Neural cell (in vitro differentiated cells): ENCODE results near the gene RNF34. TPM values are rescaled to one million over a fixed set of nuclear protein-coding genes. Genes with fewer than 3 reads are reported as not detected.

Source experiments
- H2AFZ ChIP-seq: fragments of 200-600, 300-800 bp; sonication (generic), shearing (Covaris generic); 2 replicates; pipeline ENCODE4 v1.6.0; 2014; ENCODE audit warnings: low read depth, mild to moderate bottlenecking, antibody characterized with exemption, low read length, moderate library complexity
- H3F3A ChIP-seq: fragments of 200-600 bp; shearing (Covaris generic); 2 replicates; pipeline ENCODE4 v1.6.1; 2016; ENCODE audit warnings: mild to moderate bottlenecking, moderate library complexity, mixed read lengths, antibody characterized with exemption, low read length; ENCODE audit not compliant: insufficient read depth, poor library complexity, severe bottlenecking
- H3K27ac ChIP-seq: fragments of 200-600, 300-800 bp; sonication (generic), shearing (Covaris generic); 2 replicates; pipeline ENCODE4 v1.5.1; 2014; ENCODE audit warnings: mild to moderate bottlenecking, low read length, moderate library complexity
- H3K27me3 ChIP-seq: fragments of 300-800, 200-600 bp; sonication (generic), shearing (Covaris generic); 2 replicates; pipeline ENCODE4 v1.6.0; 2014; ENCODE audit warnings: mild to moderate bottlenecking, low read depth, low read length, moderate library complexity; ENCODE audit not compliant: insufficient read depth
- H3K36me3 ChIP-seq: fragments of 300-800, 200-600 bp; sonication (generic), shearing (Covaris generic); 2 replicates; pipeline ENCODE4 v1.5.1; 2014; ENCODE audit warnings: mild to moderate bottlenecking, antibody characterized with exemption, low read length, moderate library complexity; ENCODE audit not compliant: insufficient read depth
- H3K4me2 ChIP-seq: fragments of 300-800, 200-600 bp; sonication (generic), shearing (Covaris generic); 2 replicates; pipeline ENCODE4 v1.6.0; 2014; ENCODE audit warnings: mild to moderate bottlenecking, low read length
- H3K4me3 ChIP-seq: fragments of 300-800, 200-600 bp; sonication (generic), shearing (Covaris generic); 2 replicates; pipeline ENCODE4 v1.5.1; 2014; ENCODE audit warnings: mild to moderate bottlenecking, low read length, moderate library complexity
- H3K79me2 ChIP-seq: fragments of 200-600 bp; shearing (Covaris generic); replicated peaks from 2 replicates; pipeline ENCODE4 v1.6.0; 2014; ENCODE audit warnings: mild to moderate bottlenecking, low read length, moderate library complexity; ENCODE audit not compliant: insufficient read depth
- H3K9ac ChIP-seq: fragments of 300-800, 200-600 bp; sonication (generic), shearing (Covaris generic); 2 replicates; pipeline ENCODE4 v1.6.1; 2016; ENCODE audit warnings: mild to moderate bottlenecking, low read length, mixed read lengths
- H3K9me2 ChIP-seq: fragments of 200-600 bp; shearing (Covaris generic); 2 replicates; pipeline ENCODE4 v1.6.1; 2016; ENCODE audit warnings: mild to moderate bottlenecking, low read length, mixed read lengths; ENCODE audit not compliant: insufficient read depth
- H3K9me3 ChIP-seq: fragments of 200-600, 300-800 bp; sonication (generic), shearing (Covaris generic); 2 replicates; pipeline ENCODE4 v1.6.1; 2016; ENCODE audit warnings: mild to moderate bottlenecking, mixed run types, low read length, moderate library complexity, mixed read lengths
- H4K20me1 ChIP-seq: fragments of 200-600 bp; shearing (Covaris generic); 2 replicates; pipeline ENCODE4 v1.6.1; 2016; ENCODE audit warnings: mild to moderate bottlenecking, mixed run types; ENCODE audit not compliant: insufficient read depth
- CTCF ChIP-seq: fragments of 450-650 bp; IDR thresholded peaks from 2 replicates; pipeline ENCODE4 v1.5.1; 2014; ENCODE audit warnings: antibody characterized with exemption, mild to moderate bottlenecking, moderate library complexity; ENCODE audit not compliant: poor library complexity, severe bottlenecking
- EP300 ChIP-seq: fragments of 450-650 bp; conservative IDR thresholded peaks from 2 replicates; pipeline ENCODE4 v1.6.1; 2014; ENCODE audit warnings: antibody characterized with exemption, mild to moderate bottlenecking, moderate library complexity; ENCODE audit not compliant: poor library complexity, severe bottlenecking
- EZH2 ChIP-seq: fragments of 200-600, 300-800 bp; shearing (Covaris generic), sonication (generic); IDR thresholded peaks from 2 replicates; pipeline ENCODE4 v1.6.1; 2014; ENCODE audit warnings: antibody characterized with exemption, low read length, borderline replicate concordance, mild to moderate bottlenecking; ENCODE audit not compliant: insufficient read depth, poor library complexity, severe bottlenecking
- MXI1 ChIP-seq: fragments of 450-650 bp; conservative IDR thresholded peaks from 2 replicates; pipeline ENCODE4 v1.6.1; 2014; ENCODE audit warnings: antibody characterized with exemption, mild to moderate bottlenecking; ENCODE audit not compliant: poor library complexity, severe bottlenecking
- POLR2AphosphoS5 ChIP-seq: IDR thresholded peaks from 2 replicates; pipeline ENCODE4 v1.6.1; 2012
- RAD21 ChIP-seq: fragments of 450-650 bp; conservative IDR thresholded peaks from 2 replicates; pipeline ENCODE4 v1.6.1; 2014; ENCODE audit warnings: antibody characterized with exemption, mild to moderate bottlenecking, moderate library complexity
- REST ChIP-seq: IDR thresholded peaks from 2 replicates; pipeline ENCODE4 v1.6.1; 2012; ENCODE audit warnings: borderline replicate concordance
- SMC3 ChIP-seq: fragments of 450-650 bp; conservative IDR thresholded peaks from 2 replicates; pipeline ENCODE4 v1.6.1; 2014; ENCODE audit warnings: antibody characterized with exemption, mild to moderate bottlenecking, moderate library complexity; ENCODE audit not compliant: poor library complexity
- TAF1 ChIP-seq: IDR thresholded peaks from 2 replicates; pipeline ENCODE4 v1.6.1; 2012; ENCODE audit warnings: low read depth
- polyA plus RNA-seq: library from polyadenylated mRNA; depleted of rRNA; stranded (reverse); fragments of >200 nt; gene quantifications from 2 replicates; pipeline ENCODE4 v1.2.3, GENCODE V29; 2014

Gene RNF34
- polyA plus RNA-seq, 1 donor from 2014 or later = 68.8 TPM

DNA sequence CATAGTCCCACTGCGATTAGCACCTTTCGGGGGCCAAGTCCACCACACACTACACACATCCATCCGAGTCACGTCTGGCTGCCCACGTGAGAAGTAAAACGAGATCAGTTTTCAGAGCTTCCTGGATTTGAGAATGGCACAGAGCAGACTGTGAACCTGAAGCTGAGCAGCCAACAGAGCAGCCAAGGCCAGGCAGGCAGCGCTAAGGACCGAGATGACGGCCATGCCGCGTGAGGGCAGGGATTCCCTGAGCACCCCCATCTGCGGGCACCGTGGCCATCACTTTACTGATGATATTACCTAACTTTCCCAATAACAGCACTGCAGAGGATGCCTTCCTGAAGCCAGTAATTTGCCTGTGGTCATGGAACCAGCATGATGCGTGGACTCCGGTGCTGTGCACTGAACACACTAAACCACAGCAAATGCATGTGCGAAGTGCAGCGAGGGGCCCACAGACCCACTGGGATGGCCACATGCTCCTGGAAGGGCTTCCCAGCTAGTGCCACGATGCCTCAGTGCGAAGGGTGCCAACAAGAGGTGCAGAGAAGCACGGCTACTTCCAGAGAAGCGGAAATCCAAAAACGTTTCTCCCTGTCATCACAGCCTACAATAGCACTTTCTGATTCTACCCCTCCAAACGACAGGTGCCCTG is 56.0 kb downstream of the RNF34 start:
- Histone ChIP-seq H3K4me3 (no peak overlapping the region), H3K27ac (no peak overlapping the region), H3K9me2 (no peaks in the 10 kb centered on the region), H3K4me2 (no peak overlapping the region), H3K79me2 (peaks cover 48% of the 10 kb centered on the region), H4K20me1 (no peaks in the 10 kb centered on the region), H3K27me3 (no peaks in the 10 kb centered on the region), H3K9me3 (no peaks in the 10 kb centered on the region), H3K36me3 (no peaks in the 10 kb centered on the region), H3F3A (no peaks in the 10 kb centered on the region), H2AFZ (no peak overlapping the region), H3K9ac (no peak overlapping the region)
- no peak for TF ChIP-seq EP300
- TF ChIP-seq CTCF = no peak
- TF ChIP-seq MXI1 = no peak
- no peak for TF ChIP-seq TAF1
- TF ChIP-seq SMC3 = no peak
- TF ChIP-seq EZH2 = no peak

GRCh38 chr12:121456551-121456950 is 56.6 kb downstream of the RNF34 start:
- Histone ChIP-seq H3K27ac (no peak overlapping the region), H3K9ac (no peak overlapping the region), H2AFZ (no peak overlapping the region), H3K9me3 (no peaks in the 10 kb centered on the region), H3F3A (no peaks in the 10 kb centered on the region), H3K36me3 (no peaks in the 10 kb centered on the region), H3K4me2 (no peak overlapping the region), H3K9me2 (no peaks in the 10 kb centered on the region), H3K27me3 (no peaks in the 10 kb centered on the region), H3K4me3 (no peak overlapping the region), H3K79me2 (peaks cover 55% of the 10 kb centered on the region), H4K20me1 (no peaks in the 10 kb centered on the region)
- TF ChIP-seq REST = no peak
- TF ChIP-seq EZH2 = no peak
- no peak for TF ChIP-seq EP300
- no peak for TF ChIP-seq CTCF
- no peak for TF ChIP-seq RAD21
- no peak for TF ChIP-seq TAF1
- TF ChIP-seq SMC3 = no peak
- no peak for TF ChIP-seq POLR2AphosphoS5
- TF ChIP-seq MXI1 = no peak
